ENCODE results near the gene HSD17B13. TPM values are rescaled to one million over a fixed set of nuclear protein-coding genes. Genes with fewer than 3 reads are reported as not detected.
"Not testable (repeated sequence)": the region's sequence is repeated elsewhere in the genome, so short reads cannot be mapped to it uniquely, and the experiment has no call there.

HSD17B13 gene, protein sequence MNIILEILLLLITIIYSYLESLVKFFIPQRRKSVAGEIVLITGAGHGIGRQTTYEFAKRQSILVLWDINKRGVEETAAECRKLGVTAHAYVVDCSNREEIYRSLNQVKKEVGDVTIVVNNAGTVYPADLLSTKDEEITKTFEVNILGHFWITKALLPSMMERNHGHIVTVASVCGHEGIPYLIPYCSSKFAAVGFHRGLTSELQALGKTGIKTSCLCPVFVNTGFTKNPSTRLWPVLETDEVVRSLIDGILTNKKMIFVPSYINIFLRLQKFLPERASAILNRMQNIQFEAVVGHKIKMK
- 0.11 and 0.14 TPM in 2 replicates for total RNA-seq (2014; rRNA removed; shearing (Covaris generic))

DNA sequence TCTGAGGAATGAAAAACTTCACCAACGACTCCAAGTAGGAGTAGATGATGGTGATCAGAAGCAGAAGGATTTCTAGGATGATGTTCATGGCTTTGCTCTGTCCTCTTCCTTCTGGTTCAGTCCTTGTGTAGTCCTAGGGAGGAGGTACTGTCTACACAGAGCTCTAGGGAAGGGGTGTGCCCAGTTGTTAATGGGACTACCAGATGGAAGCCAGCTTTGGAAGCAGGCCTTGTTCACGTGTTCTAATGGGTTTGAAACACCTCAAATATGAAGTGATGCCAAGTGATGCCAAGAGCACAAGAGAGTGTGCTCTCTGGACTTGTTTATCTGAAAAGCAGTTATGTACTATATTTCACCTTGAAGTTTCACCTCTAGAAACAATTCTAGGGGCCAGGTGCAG lies at the start of gene HSD17B13:
TSS of gene HSD17B13 (minus strand) at position 129 of the 400 bp plus-strand sequence. CDS start at position 88, 41 bp downstream.
- Histone ChIP-seq H3K27me3 (ENCODE audit: control insufficient read depth, insufficient read depth, low read length) (no peaks in the 10 kb centered on the region), H3K4me3 (ENCODE audit: insufficient read depth, low read depth, low read length) (no peak within 1 kb of the TSS), H3K36me3 (replicated peaks; ENCODE audit: control insufficient read depth, insufficient read depth, low read length) (no peaks in the 10 kb centered on the region)
- DNase-seq, result no peak

GRCh38 chr4:87370068-87370467 lies 47.4 kb upstream of the HSD17B13 start:
- no peak for DNase-seq

GRCh38 chr4:87366521-87367162 lies 44.0 kb upstream of the HSD17B13 start:
- no peaks in the 10 kb centered on the region for H3K27me3 ChIP-seq (ENCODE audit: control insufficient read depth, insufficient read depth, low read length)
- no peaks in the 10 kb centered on the region for H3K36me3 ChIP-seq (replicated peaks; ENCODE audit: control insufficient read depth, insufficient read depth, low read length)
- DNase-seq, result no peak
- no peak overlapping the region for H3K4me3 ChIP-seq (ENCODE audit: insufficient read depth, low read depth, low read length)

More at GRCh38 chr4:87370068-87370467, 47.4 kb upstream of the HSD17B13 start:
- no peak overlapping the region for H3K4me3 ChIP-seq (ENCODE audit: insufficient read depth, low read depth, low read length)
- no peaks in the 10 kb centered on the region; the same call in 1 of the 2 replicates for H3K36me3 ChIP-seq (replicated peaks; ENCODE audit: control insufficient read depth, insufficient read depth, low read length)
- H3K27me3 ChIP-seq (ENCODE audit: control insufficient read depth, insufficient read depth, low read length), result no peaks in the 10 kb centered on the region

DNA sequence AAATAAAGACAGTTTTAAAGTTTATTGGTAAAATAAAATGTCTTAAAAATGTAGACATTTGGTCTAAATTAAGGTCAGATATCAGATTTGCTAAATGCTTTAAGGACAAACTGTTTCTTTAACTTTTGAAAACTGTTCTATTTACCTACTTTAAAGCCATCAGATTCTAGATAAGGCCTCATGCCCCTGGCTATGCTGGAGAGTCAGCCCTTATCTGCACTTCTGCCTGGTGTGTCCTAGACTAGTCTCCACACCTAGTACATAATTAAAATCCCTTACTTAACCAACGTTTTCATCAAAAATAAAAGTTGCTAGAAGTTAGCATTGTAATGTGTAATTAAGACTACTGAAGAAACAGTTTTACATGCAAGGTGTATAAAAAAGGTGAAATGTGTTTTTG lies 42.7 kb upstream of the HSD17B13 start:
- H3K36me3 ChIP-seq (replicated peaks; ENCODE audit: control insufficient read depth, insufficient read depth, low read length), result no peaks in the 10 kb centered on the region
- no peaks in the 10 kb centered on the region for H3K27me3 ChIP-seq (ENCODE audit: control insufficient read depth, insufficient read depth, low read length)
- no peak overlapping the region for H3K4me3 ChIP-seq (ENCODE audit: insufficient read depth, low read depth, low read length)
- DNase-seq, result no peak

DNA sequence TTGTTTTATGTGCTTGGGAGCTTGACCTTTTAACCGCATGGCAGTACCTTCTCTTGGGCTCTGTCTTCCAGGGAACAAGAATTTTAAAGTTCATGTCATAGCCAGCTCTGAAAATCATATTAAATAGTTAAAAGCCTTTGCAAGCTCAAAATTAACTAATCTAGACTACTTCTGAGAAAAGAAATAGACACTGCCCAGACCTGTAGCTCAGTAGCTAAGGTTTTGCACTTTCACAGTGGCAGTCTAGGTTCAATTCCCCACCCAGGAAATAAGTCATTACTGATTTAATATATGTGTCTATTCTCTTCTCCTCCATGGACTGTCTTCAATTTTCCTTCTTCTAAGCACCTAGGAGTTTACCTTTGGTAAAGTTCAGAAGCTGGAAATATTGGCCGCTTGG lies 40.9 kb upstream of the HSD17B13 start:
- Histone ChIP-seq H3K4me3 (ENCODE audit: insufficient read depth, low read depth, low read length) (no peak overlapping the region), H3K36me3 (replicated peaks; ENCODE audit: control insufficient read depth, insufficient read depth, low read length) (no peaks in the 10 kb centered on the region), H3K27me3 (ENCODE audit: control insufficient read depth, insufficient read depth, low read length) (no peaks in the 10 kb centered on the region)
- no peak for DNase-seq

- no peak for DNase-seq
Measured at GRCh38 chr4:87360338-87360935, 37.8 kb upstream of the HSD17B13 start.

GRCh38 chr4:87359258-87359657 lies 36.6 kb upstream of the HSD17B13 start:
- H3K36me3 ChIP-seq (replicated peaks; ENCODE audit: control insufficient read depth, insufficient read depth, low read length), result no peaks in the 10 kb centered on the region; the same call in 1 of the 2 replicates
- DNase-seq, result no peak
- no peak overlapping the region for H3K4me3 ChIP-seq (ENCODE audit: insufficient read depth, low read depth, low read length)
- H3K27me3 ChIP-seq (ENCODE audit: control insufficient read depth, insufficient read depth, low read length), result no peaks in the 10 kb centered on the region

More at GRCh38 chr4:87360338-87360935, 37.8 kb upstream of the HSD17B13 start:
- Histone ChIP-seq H3K36me3 (replicated peaks; ENCODE audit: control insufficient read depth, insufficient read depth, low read length) (no peaks in the 10 kb centered on the region; the same call in 1 of the 2 replicates), H3K27me3 (ENCODE audit: control insufficient read depth, insufficient read depth, low read length) (no peaks in the 10 kb centered on the region), H3K4me3 (ENCODE audit: insufficient read depth, low read depth, low read length) (no peak overlapping the region)

GRCh38 chr4:87356832-87357526 lies 34.3 kb upstream of the HSD17B13 start:
- Histone ChIP-seq H3K4me3 (ENCODE audit: insufficient read depth, low read depth, low read length) (no peak overlapping the region), H3K27me3 (ENCODE audit: control insufficient read depth, insufficient read depth, low read length) (no peaks in the 10 kb centered on the region), H3K36me3 (replicated peaks; ENCODE audit: control insufficient read depth, insufficient read depth, low read length) (no peaks in the 10 kb centered on the region; the same call in 1 of the 2 replicates)
- DNase-seq, result peak; percentile 21

DNA sequence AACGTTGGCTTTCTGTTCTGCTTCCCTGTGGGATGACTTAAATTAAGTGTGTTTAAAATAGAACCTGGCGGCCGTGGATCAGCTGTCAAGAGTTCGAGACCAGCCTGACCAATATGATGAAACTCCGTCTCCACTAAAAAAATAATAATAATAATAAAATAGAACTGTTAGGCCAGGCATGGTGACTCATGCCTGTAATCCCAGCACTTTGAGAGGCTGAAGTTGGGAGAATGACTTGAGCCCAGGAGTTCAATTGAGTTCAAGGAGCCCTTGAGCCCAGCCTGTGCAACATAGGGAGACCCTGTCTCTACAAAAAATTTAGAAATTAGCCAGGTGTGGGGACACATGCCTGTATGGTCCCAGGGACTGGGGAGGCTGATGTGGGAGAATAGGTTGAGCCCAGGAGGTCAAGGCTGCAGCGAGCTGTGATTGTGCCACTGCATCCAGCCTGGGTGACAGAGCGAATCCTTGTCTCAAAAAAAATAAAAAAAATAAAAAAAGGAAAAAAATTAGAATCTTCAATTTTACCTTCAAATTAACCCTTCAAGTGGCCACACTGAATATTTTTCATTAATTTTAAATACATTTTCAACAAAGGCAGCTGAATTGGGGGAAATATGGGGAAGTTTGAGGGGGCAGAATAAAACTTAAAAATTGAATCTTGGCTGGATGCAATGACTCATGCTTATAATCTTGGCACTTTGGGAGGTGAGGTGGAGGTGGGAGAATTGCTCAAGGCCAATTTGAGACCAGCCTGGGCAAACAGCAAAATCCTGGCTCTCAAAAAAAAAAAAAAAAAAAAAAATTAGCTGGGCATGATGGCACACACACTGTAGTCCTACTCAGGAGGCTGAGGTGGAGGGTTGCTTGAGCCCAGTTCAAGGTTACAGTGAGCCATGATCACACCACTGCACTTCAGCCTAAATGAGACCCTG lies 31.8 kb upstream of the HSD17B13 start:
- Histone ChIP-seq H3K4me3 (ENCODE audit: insufficient read depth, low read depth, low read length) (no peak overlapping the region), H3K36me3 (replicated peaks; ENCODE audit: control insufficient read depth, insufficient read depth, low read length) (no peaks in the 10 kb centered on the region; the same call in 1 of the 2 replicates)
- no peak for DNase-seq

GRCh38 chr4:87353592-87353991 lies 30.9 kb upstream of the HSD17B13 start:
- DNase-seq, result peak; percentile 71

More for the DNA sequence above, 31.8 kb upstream of the HSD17B13 start:
- H3K27me3 ChIP-seq (ENCODE audit: control insufficient read depth, insufficient read depth, low read length), result no peaks in the 10 kb centered on the region

DNA sequence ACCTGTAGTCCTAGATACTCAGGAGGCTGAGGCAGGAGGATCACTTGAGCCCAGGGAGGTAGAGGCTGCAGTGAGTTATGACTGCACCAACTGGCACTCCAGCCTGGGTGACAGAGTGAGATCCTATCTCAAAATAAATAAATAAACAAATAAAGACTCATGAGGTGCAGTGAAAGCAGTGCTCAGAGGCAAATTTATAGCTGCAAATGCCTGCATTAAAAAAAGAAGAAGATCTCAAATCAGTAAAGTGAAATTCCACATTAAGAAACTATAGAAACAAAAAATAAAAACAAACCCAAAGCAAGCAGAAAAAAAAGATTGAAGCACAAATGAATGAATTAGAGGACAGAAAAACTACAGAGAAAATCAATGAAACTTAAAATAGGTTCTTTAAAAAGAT lies 22.5 kb upstream of the HSD17B13 start:
- no peaks in the 10 kb centered on the region for H3K27me3 ChIP-seq (ENCODE audit: control insufficient read depth, insufficient read depth, low read length)
- no peak for DNase-seq
- no peak overlapping the region for H3K4me3 ChIP-seq (ENCODE audit: insufficient read depth, low read depth, low read length)
- H3K36me3 ChIP-seq (replicated peaks; ENCODE audit: control insufficient read depth, insufficient read depth, low read length), result no peaks in the 10 kb centered on the region

More at GRCh38 chr4:87353592-87353991, 30.9 kb upstream of the HSD17B13 start:
- no peaks in the 10 kb centered on the region; the same call in 1 of the 2 replicates for H3K36me3 ChIP-seq (replicated peaks; ENCODE audit: control insufficient read depth, insufficient read depth, low read length)
- H3K27me3 ChIP-seq (ENCODE audit: control insufficient read depth, insufficient read depth, low read length), result no peaks in the 10 kb centered on the region
- H3K4me3 ChIP-seq (ENCODE audit: insufficient read depth, low read depth, low read length), result no peak overlapping the region

- H3K27me3 ChIP-seq (ENCODE audit: control insufficient read depth, insufficient read depth, low read length), result no peaks in the 10 kb centered on the region
- DNase-seq, result no peak
- no peaks in the 10 kb centered on the region for H3K36me3 ChIP-seq (replicated peaks; ENCODE audit: control insufficient read depth, insufficient read depth, low read length)
- H3K4me3 ChIP-seq (ENCODE audit: insufficient read depth, low read depth, low read length), result no peak overlapping the region
Measured at GRCh38 chr4:87342872-87343271, 20.2 kb upstream of the HSD17B13 start.

DNA sequence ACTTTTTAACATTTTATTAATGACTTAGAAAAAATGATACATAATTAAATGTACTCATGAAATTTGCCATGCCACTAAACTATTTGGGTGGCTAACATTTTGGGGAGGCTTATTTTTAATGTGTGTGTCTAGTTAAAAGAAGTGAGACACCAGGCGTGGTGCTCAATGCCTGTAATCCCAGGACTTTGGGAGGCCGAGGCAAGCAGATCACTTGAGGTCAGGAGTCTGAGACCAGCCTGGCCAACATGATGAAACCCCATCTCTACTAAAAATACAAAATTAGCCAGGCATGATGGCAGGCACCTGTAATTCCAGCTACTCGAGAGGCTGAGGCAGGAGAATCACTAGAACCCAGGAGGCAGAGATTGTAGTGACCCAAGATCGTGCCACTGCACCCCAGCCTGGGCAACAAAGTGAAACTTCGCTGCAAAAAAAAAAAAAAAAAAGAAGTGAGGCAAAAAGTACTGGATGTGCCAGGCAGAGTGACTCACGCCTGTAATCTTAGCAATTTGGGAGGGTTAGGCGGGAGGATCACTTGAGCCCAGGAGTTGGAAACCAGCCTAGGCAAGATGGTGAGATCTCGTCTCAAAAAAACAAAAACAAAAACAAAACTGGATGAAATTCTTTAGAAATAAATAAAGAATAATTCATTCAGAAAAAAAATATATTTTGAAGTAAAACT lies 19.4 kb upstream of the HSD17B13 start:
- not testable (repeated sequence) for H3K4me3 ChIP-seq (ENCODE audit: insufficient read depth, low read depth, low read length); H3K36me3 ChIP-seq (replicated peaks; ENCODE audit: control insufficient read depth, insufficient read depth, low read length); H3K27me3 ChIP-seq (ENCODE audit: control insufficient read depth, insufficient read depth, low read length); DNase-seq

Measured in H7 (cell line).